Measurements from ENCODE around the gene CDRT4. TPM values are rescaled to one million over a fixed set of nuclear protein-coding genes. Genes with fewer than 3 reads are reported as not detected.

The CDRT4 gene
- polyA plus RNA-seq, 1 experiment, result 4.1 TPM

DNA sequence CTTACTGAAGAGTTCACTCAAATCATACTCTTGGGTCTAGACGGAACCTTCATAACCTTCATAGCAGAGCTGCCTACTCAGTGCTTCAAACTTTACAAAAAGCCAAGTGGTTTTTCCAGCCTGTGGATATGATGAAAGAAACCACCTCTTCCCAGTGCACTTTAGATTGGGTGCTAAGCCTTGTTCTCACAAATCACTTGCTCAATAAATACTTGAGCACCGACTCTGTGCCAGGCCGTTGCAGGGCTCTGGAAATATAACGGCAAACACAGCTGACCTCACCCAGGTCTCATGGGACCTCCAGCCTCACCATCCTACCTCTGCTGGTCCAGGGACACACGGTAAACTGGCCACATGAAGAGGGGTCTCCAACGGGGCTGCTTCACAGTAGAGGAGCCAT, 35.7 kb downstream of the CDRT4 start:
- ChIA-PET CTCF (no interaction called here), POLR2A (interaction anchor here (2.1 kb wide), 1 partner anchor 159 kb away, joined by 8 read pairs; no protein-coding TSS in a partner anchor)
- no peaks in the 10 kb centered on the region for H3K9me3 ChIP-seq (ENCODE audit: control insufficient read depth, insufficient read depth, low read length)
- no peaks in the 10 kb centered on the region for H3K27me3 ChIP-seq (ENCODE audit: control insufficient read depth, insufficient read depth, low read length)
- TF ChIP-seq, protein P1, sequence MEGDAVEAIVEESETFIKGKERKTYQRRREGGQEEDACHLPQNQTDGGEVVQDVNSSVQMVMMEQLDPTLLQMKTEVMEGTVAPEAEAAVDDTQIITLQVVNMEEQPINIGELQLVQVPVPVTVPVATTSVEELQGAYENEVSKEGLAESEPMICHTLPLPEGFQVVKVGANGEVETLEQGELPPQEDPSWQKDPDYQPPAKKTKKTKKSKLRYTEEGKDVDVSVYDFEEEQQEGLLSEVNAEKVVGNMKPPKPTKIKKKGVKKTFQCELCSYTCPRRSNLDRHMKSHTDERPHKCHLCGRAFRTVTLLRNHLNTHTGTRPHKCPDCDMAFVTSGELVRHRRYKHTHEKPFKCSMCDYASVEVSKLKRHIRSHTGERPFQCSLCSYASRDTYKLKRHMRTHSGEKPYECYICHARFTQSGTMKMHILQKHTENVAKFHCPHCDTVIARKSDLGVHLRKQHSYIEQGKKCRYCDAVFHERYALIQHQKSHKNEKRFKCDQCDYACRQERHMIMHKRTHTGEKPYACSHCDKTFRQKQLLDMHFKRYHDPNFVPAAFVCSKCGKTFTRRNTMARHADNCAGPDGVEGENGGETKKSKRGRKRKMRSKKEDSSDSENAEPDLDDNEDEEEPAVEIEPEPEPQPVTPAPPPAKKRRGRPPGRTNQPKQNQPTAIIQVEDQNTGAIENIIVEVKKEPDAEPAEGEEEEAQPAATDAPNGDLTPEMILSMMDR (IDR thresholded peaks at IDR 0.05; ENCODE audit: low read depth, low read length), result no peak
- no peak for DNase-seq (ENCODE audit: low read depth, low spot score)
- no peak overlapping the region for H3K27ac ChIP-seq (ENCODE audit: low read depth, low read length)
- no peak overlapping the region for H3K4me3 ChIP-seq (ENCODE audit: low read depth, low read length)

DNA sequence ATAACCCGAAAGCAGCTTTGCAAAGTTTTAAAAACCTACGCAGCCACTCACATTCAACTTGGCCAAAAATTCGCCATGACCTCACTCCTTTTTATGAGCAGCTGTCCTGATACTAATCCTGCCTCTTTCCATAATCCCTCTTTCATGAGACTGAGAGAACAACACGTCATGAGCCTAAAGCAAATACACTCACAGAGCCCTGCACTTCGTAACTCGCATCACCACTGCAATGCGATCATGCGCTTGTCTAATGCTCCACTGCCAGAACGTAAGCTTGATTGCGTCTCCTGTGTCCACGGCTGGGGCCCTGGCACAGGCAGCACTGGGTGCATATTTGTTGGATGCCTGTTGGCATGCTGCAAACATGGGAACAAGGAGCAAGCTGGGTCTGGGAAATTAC, 36.2 kb downstream of the CDRT4 start:
- Histone ChIP-seq H3K9me3 (ENCODE audit: control insufficient read depth, insufficient read depth, low read length) (no peaks in the 10 kb centered on the region), H3K27ac (ENCODE audit: low read depth, low read length) (no peak overlapping the region), H3K27me3 (ENCODE audit: control insufficient read depth, insufficient read depth, low read length) (no peaks in the 10 kb centered on the region), H3K4me3 (ENCODE audit: low read depth, low read length) (no peak overlapping the region)
- ChIA-PET CTCF (no interaction called here), POLR2A (no interaction called here)
- DNase-seq (ENCODE audit: low read depth, low spot score), result no peak
- TF ChIP-seq, protein P1 (IDR thresholded peaks at IDR 0.05; ENCODE audit: low read depth, low read length), result no peak

DNA sequence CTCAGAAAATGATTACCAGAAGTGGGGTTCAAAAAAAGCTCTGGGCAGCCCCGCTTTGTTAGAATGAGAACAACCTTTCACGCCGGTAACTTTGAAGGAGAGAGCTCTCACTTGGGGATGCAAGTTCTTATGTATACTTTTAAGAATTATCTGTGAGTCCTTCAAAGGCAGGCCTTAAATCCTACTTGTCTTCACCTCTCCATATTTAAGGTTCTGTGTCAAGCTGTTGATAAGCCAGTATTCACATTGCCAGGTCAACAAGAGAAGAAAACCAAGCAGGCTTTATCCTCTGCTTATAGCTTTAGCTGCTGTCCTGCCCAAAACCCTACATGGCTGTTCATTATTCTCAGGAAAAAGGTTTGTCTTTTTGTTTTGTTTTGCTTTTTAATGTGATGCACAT, 42.9 kb downstream of the CDRT4 start:
- DNase-seq (ENCODE audit: low read depth, low spot score), result no peak
- ChIA-PET CTCF (no interaction called here), POLR2A (interaction anchor here (1.2 kb wide), 2 partner anchors 9 to 162 kb away, joined by 3 read pairs; no protein-coding TSS in a partner anchor)
- TF ChIP-seq, protein P1 (IDR thresholded peaks at IDR 0.05; ENCODE audit: low read depth, low read length), result no peak
- no peak overlapping the region for H3K4me3 ChIP-seq (ENCODE audit: low read depth, low read length)
- no peaks in the 10 kb centered on the region for H3K9me3 ChIP-seq (ENCODE audit: control insufficient read depth, insufficient read depth, low read length)
- no peak overlapping the region for H3K27ac ChIP-seq (ENCODE audit: low read depth, low read length)
- no peaks in the 10 kb centered on the region for H3K27me3 ChIP-seq (ENCODE audit: control insufficient read depth, insufficient read depth, low read length)

DNA sequence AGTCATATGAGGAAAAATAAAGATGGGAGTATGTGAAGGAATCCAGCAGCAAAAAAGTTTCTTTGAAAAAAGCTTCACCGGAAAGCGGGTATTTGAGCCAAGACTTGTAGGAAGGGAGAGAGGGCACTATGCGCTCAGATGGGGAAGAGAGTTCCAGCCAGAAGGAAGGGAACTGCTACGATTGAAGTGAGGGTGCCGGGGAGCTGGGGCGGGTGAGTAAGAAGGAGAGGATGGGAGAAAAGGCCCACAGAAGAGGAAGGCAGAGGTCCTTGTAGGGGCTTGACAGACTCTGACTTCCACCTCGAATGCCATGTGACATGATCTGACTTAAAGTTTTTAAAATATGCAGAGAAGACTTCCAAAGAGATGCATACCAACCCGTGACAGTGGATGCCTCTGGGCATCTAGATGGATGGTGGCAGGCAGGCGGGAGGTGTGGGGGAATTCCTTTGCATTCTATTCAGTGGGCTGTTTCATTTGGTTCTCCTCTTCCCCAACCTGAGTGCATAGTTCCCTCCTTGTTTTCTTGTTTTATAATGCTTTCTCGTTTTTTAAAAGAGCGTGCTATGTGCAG, 44.9 kb downstream of the CDRT4 start:
- Histone ChIP-seq H3K4me3 (ENCODE audit: low read depth, low read length) (no peak overlapping the region), H3K27me3 (ENCODE audit: control insufficient read depth, insufficient read depth, low read length) (peaks cover 2% of the 10 kb centered on the region), H3K9me3 (ENCODE audit: control insufficient read depth, insufficient read depth, low read length) (no peaks in the 10 kb centered on the region), H3K27ac (ENCODE audit: low read depth, low read length) (no peak overlapping the region)
- CTCF ChIA-PET, result interaction anchor here (1.2 to 1.7 kb wide), 2 partner anchors 35 to 80 kb away, joined by 3 to 9 read pairs; no protein-coding TSS in a partner anchor
- POLR2A ChIA-PET, result no interaction called here
- TF ChIP-seq, protein P1 (IDR thresholded peaks at IDR 0.05; ENCODE audit: low read depth, low read length), result no peak
- no peak for DNase-seq (ENCODE audit: low read depth, low spot score)

DNA sequence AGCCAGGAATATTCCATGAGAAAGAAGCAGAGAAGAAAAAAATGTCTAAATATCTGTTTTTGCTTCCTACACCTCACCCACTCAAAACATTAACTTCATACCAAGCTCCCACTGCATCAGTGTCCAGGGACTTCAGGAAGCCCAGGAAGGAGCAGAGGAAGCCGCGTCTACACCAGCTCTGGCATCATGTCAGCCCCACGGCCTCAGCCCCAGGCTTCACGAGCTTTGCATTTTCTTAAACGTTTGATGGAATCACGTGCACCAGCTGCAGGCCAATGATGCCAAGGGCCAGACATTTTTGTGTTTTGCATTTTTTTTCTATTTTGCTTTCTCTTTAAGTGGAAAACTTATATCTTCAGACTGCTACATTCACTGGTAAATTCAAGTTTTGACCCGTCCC, 48.6 kb downstream of the CDRT4 start:
- no peak overlapping the region for H3K4me3 ChIP-seq (ENCODE audit: low read depth, low read length)
- no peak for DNase-seq (ENCODE audit: low read depth, low spot score)
- no peak overlapping the region for H3K27ac ChIP-seq (ENCODE audit: low read depth, low read length)
- ChIA-PET CTCF (interaction anchor here (0.7 to 0.8 kb wide), 2 partner anchors 17 to 108 kb away, joined by 3 read pairs; no protein-coding TSS in a partner anchor), POLR2A (no interaction called here)
- TF ChIP-seq, protein P1 (IDR thresholded peaks at IDR 0.05; ENCODE audit: low read depth, low read length), result no peak
- H3K27me3 ChIP-seq (ENCODE audit: control insufficient read depth, insufficient read depth, low read length), result peaks cover 4% of the 10 kb centered on the region
- no peaks in the 10 kb centered on the region; the same call in 1 of the 2 replicates for H3K9me3 ChIP-seq (ENCODE audit: control insufficient read depth, insufficient read depth, low read length)
